ENCODE measurements around the gene LBHD2. TPM values are rescaled to one million over a fixed set of nuclear protein-coding genes. Genes with fewer than 3 reads are reported as not detected.
"Not testable (repeated sequence)": the region's sequence is repeated elsewhere in the genome, so short reads cannot be mapped to it uniquely, and the experiment has no call there.

LBHD2 gene
- total RNA-seq, 6 experiments from 2014 or later = not detected

GRCh38 chr14:103118018-103118662 lies 34.1 kb downstream of the LBHD2 start:
- peak overlapping the region; percentile 31 to 60 (median 35) for H3K27ac ChIP-seq
- peak; percentile 73 to 85 (median 85) for DNase-seq
- no peak overlapping the region for H3K4me3 ChIP-seq
- peak; percentile 10 to 30 (median 19) for ATAC-seq
- intact Hi-C loops (cut with DNase I) = no loop called here
- no peaks in the 10 kb centered on the region for H3K9me3 ChIP-seq
- no peaks in the 10 kb centered on the region for H3K36me3 ChIP-seq
- no peaks in the 10 kb centered on the region for H3K27me3 ChIP-seq
- WGBS (ENCODE audit: insufficient coverage, low coverage, low lambda C conversion rate, missing lambda C conversion rate) = 0% methylated on average over 5 of the region's 10 CpGs
- peaks cover 0 to 56% (median 20%) of the 10 kb centered on the region in 4 donors for H3K4me1 ChIP-seq
- TF ChIP-seq CTCF (IDR thresholded peaks at IDR 0.05) (no peak), POLR2A (IDR thresholded peaks at IDR 0.05) (no peak)

- H3K4me1 ChIP-seq = peaks cover 0 to 58% (median 19%) of the 10 kb centered on the region in 4 donors
- TF ChIP-seq POLR2A (IDR thresholded peaks at IDR 0.05) (no peak), CTCF (IDR thresholded peaks at IDR 0.05) (no peak)
- no peaks in the 10 kb centered on the region for H3K36me3 ChIP-seq
- no peaks in the 10 kb centered on the region for H3K9me3 ChIP-seq
- intact Hi-C loops (cut with DNase I) = no loop called here
- ATAC-seq (peak; percentile 2 to 12 (median 7)), DNase-seq (peak; percentile 79 to 90 (median 84))
- 52% methylated on average over 3 of the region's 9 CpGs for WGBS (ENCODE audit: insufficient coverage, low coverage, low lambda C conversion rate, missing lambda C conversion rate)
- H3K4me3 ChIP-seq = no peak overlapping the region
- H3K27me3 ChIP-seq = no peaks in the 10 kb centered on the region
- H3K27ac ChIP-seq = peak overlapping the region; percentile 31 to 60 (median 35)
Observed at GRCh38 chr14:103118663-103119404, 34.8 kb downstream of the LBHD2 start.

- DNase-seq; intact Hi-C loops (cut with DNase I); H3K4me3 ChIP-seq; ATAC-seq; H3K27me3 ChIP-seq; H3K36me3 ChIP-seq; H3K9me3 ChIP-seq: not testable (repeated sequence)
- Histone ChIP-seq H3K27ac (peak overlapping the region in 2 of 3 donors; percentile 18 to 68), H3K4me1 (peaks cover 0 to 53% (median 17%) of the 10 kb centered on the region in 4 donors)
- 84% methylated on average over 4 of the region's 8 CpGs for WGBS (ENCODE audit: insufficient coverage, low coverage, low lambda C conversion rate, missing lambda C conversion rate)
Observed at GRCh38 chr14:103119527-103119926, 35.5 kb downstream of the LBHD2 start.

- no peaks in the 10 kb centered on the region for H3K27me3 ChIP-seq
- peak overlapping the region; percentile 43 to 94 (median 68) for H3K27ac ChIP-seq
- peak overlapping the region in 1 of 3 donors; percentile 9 for H3K4me3 ChIP-seq
- H3K4me1 ChIP-seq = peaks cover 0 to 50% (median 20%) of the 10 kb centered on the region in 4 donors
- ATAC-seq = peak; percentile 38 to 48 (median 44)
- peak; percentile 75 to 83 (median 76) for DNase-seq
- no peaks in the 10 kb centered on the region for H3K9me3 ChIP-seq
- TF ChIP-seq CTCF (IDR thresholded peaks at IDR 0.05) (no peak), POLR2A (IDR thresholded peaks at IDR 0.05) (peak; percentile 36)
- WGBS (ENCODE audit: insufficient coverage, low coverage, low lambda C conversion rate, missing lambda C conversion rate) = no CpG with 5 or more reads among the region's 18 CpGs
- H3K36me3 ChIP-seq = no peaks in the 10 kb centered on the region
- intact Hi-C loops (cut with DNase I) = no loop called here
Observed at GRCh38 chr14:103121121-103121845, 37.3 kb downstream of the LBHD2 start.

All from right lobe of liver (tissue), 6 donors.